Gastroesophageal sphincter (tissue), 3 donors: ENCODE measurements around the gene PRORP.

Experiments
- CTCF ChIP-seq, 4 experiments: fragments of 200-600 bp in 2 of 4; fragments of 450-650 bp in 2 of 4; sonication (generic) in 1 of 4; IDR thresholded peaks; one replicate each; pipeline ENCODE4 v1.5.1; 2017 to 2019; ENCODE audit warnings: antibody characterized with exemption in 4 of 4, mild to moderate bottlenecking in 2 of 4, moderate library complexity in 2 of 4
- POLR2A ChIP-seq, 2 donors: fragments of 450-650 bp; IDR thresholded peaks; one replicate each; pipeline ENCODE4 v1.6.1; 2017; ENCODE audit warnings: antibody characterized with exemption in 2 of 2, mild to moderate bottlenecking in 2 of 2, moderate library complexity in 1 of 2

- TF ChIP-seq CTCF (IDR thresholded peaks at IDR 0.05) (no peak), POLR2A (IDR thresholded peaks at IDR 0.05) (no peak)
Observed at GRCh38 chr14:35149239-35149638, 26.9 kb downstream of the PRORP start.
